OCI-LY3 (cell line): ENCODE data around the gene KDM7A.
A peak's percentile ranks its signal among the peaks of the same experiment; 100 is the strongest.

Experiments used
- H2AFZ ChIP-seq: fragments of 200-600, 300-600 bp; shearing (Covaris generic); 2 replicates; pipeline ENCODE4 v1.6.0; 2014; ENCODE audit warnings: antibody characterized with exemption, low read depth, low read length
- H3K27ac ChIP-seq: fragments of 200-600, 300-600 bp; sonication (generic); 2 replicates; pipeline ENCODE4 v1.5.1; 2014; ENCODE audit warnings: mild to moderate bottlenecking, low read length, moderate library complexity, mixed read lengths
- H3K27me3 ChIP-seq: fragments of 200-600, 300-600 bp; sonication (generic); 2 replicates; pipeline ENCODE4 v1.6.1; 2014; ENCODE audit warnings: low read depth, low read length, mixed read lengths
- H3K36me3 ChIP-seq: fragments of 200-600, 300-600 bp; sonication (generic); replicated peaks from 2 replicates; pipeline ENCODE3; 2014; ENCODE audit warnings: low read depth, low read length, mixed read lengths
- H3K4me1 ChIP-seq: fragments of 300-600, 200-600 bp; sonication (generic); 2 replicates; pipeline ENCODE4 v1.6.1; 2014; ENCODE audit warnings: low read length, mixed read lengths
- H3K4me2 ChIP-seq: fragments of 200-600, 300-600 bp; sonication (generic); 2 replicates; pipeline ENCODE4 v1.6.1; 2014; ENCODE audit warnings: low read length, mixed read lengths
- H3K4me3 ChIP-seq: fragments of 300-600, 200-600 bp; sonication (generic); 2 replicates; pipeline ENCODE4 v1.5.1; 2014; ENCODE audit warnings: antibody characterized with exemption, mild to moderate bottlenecking, low read length, moderate library complexity
- H3K79me2 ChIP-seq: fragments of 300-600, 200-600 bp; shearing (Covaris generic); 2 replicates; pipeline ENCODE4 v1.6.1; 2014; ENCODE audit warnings: mild to moderate bottlenecking, low read length, mixed read lengths
- H3K9ac ChIP-seq: fragments of 300-600, 200-600 bp; shearing (Covaris generic); 2 replicates; pipeline ENCODE4 v1.6.0; 2014; ENCODE audit warnings: mild to moderate bottlenecking, low read length, moderate library complexity
- H3K9me3 ChIP-seq: fragments of 200-600, 300-600 bp; shearing (Covaris generic); 2 replicates; pipeline ENCODE4 v1.6.1; 2014; ENCODE audit warnings: low read length, mixed read lengths; ENCODE audit not compliant: insufficient read depth
- H4K20me1 ChIP-seq: fragments of 200-600, 300-600 bp; sonication (generic); 2 replicates; pipeline ENCODE4 v1.6.1; 2016; ENCODE audit warnings: low read length, mixed read lengths; ENCODE audit not compliant: insufficient read depth
- CTCF ChIP-seq: fragments of 200-600, 300-600 bp; sonication (generic); IDR thresholded peaks from 2 replicates; pipeline ENCODE4 v1.5.1; 2014; ENCODE audit warnings: antibody characterized with exemption, low read length, low read depth
- EZH2phosphoT487 ChIP-seq: fragments of 200-600 bp; shearing (Covaris generic); IDR thresholded peaks from 2 replicates; pipeline ENCODE4 v1.6.1; 2018; ENCODE audit warnings: antibody characterized with exemption, mixed run types, low read depth

Gene KDM7A

DNA sequence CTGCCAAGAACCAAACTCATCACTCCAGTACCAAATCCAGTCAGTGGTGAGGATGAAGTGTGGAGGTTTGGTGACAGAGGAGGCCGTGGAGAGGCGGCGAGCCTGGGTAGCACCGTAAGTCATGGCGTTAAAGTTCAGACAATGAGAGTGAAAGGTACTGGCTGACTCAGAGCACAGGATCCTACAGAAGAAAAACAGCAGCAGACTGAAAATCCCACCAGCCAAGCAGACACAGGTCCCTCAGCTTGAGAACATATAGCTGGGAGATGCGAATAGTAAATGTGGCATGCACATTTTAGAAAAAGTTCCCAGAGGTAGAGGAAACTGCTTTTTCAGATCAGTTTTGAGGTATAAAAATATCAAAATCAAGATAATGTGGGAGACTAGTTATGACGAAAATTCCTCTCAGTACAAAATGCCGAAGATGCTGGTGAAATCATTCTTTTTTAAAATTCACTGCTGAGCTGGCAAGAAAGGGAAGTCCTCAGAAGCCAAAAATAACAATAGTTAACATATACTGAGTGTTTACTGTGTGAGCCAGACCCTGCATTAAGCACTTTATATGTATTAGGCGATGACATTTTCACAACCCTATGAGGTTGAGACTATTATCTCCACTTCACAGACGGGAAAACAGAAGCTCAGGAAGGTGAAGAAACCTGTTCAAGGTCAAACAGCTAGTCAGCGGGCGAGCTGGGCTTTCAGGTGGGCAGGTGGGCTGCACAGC lies 135.0 kb downstream of the KDM7A start:
- Histone ChIP-seq H3K9ac (no peak overlapping the region), H3K4me1 (no peaks in the 10 kb centered on the region), H3K4me2 (no peak overlapping the region), H4K20me1 (no peaks in the 10 kb centered on the region), H2AFZ (no peak overlapping the region), H3K4me3 (no peak overlapping the region), H3K36me3 (no peaks in the 10 kb centered on the region), H3K27me3 (no peaks in the 10 kb centered on the region), H3K9me3 (no peaks in the 10 kb centered on the region), H3K27ac (no peak overlapping the region), H3K79me2 (no peaks in the 10 kb centered on the region)
- TF ChIP-seq CTCF (no peak), EZH2phosphoT487 (no peak)

GRCh38 chr7:140039896-140040295 lies 136.9 kb downstream of the KDM7A start:
- H3K4me1 ChIP-seq: peaks cover 8% of the 10 kb centered on the region
- no peak overlapping the region for H2AFZ ChIP-seq
- no peaks in the 10 kb centered on the region for H4K20me1 ChIP-seq
- no peak overlapping the region for H3K4me3 ChIP-seq
- no peak overlapping the region for H3K9ac ChIP-seq
- TF ChIP-seq EZH2phosphoT487 (no peak), CTCF (no peak)
- H3K27me3 ChIP-seq: peaks cover 7% of the 10 kb centered on the region; the same call in 1 of the 2 replicates
- no peak overlapping the region for H3K27ac ChIP-seq
- no peaks in the 10 kb centered on the region for H3K79me2 ChIP-seq
- no peaks in the 10 kb centered on the region for H3K9me3 ChIP-seq
- H3K4me2 ChIP-seq: no peak overlapping the region
- H3K36me3 ChIP-seq: no peaks in the 10 kb centered on the region

DNA sequence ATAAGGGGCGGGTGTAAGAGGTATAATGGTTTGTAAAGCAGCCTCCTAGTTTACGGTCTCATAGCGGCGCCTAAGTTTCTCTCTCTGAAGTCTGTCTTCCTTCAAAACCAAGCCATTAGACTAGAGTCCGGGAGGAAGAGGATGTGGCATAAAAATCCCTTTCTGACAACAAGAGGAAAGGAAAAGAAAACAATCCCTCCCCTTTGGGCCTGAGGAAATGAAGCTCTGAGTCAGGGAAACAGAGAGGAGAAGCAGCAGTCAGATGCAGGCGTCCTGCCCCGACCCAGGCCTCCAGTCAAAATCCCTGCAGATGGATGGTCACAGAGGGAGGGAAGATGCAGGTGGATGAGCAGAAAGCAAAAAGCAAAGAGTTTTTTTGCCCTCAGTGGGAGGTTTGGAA lies 137.7 kb downstream of the KDM7A start:
- Histone ChIP-seq H3K27me3 (peaks cover 7% of the 10 kb centered on the region; the same call in 1 of the 2 replicates), H3K27ac (no peak overlapping the region), H3K79me2 (no peaks in the 10 kb centered on the region), H3K4me1 (peaks cover 8% of the 10 kb centered on the region), H3K36me3 (no peaks in the 10 kb centered on the region), H3K9me3 (no peaks in the 10 kb centered on the region), H3K4me2 (no peak overlapping the region), H2AFZ (no peak overlapping the region), H3K9ac (no peak overlapping the region), H3K4me3 (no peak overlapping the region), H4K20me1 (no peaks in the 10 kb centered on the region)
- TF ChIP-seq CTCF: no peak
- no peak for TF ChIP-seq EZH2phosphoT487

DNA sequence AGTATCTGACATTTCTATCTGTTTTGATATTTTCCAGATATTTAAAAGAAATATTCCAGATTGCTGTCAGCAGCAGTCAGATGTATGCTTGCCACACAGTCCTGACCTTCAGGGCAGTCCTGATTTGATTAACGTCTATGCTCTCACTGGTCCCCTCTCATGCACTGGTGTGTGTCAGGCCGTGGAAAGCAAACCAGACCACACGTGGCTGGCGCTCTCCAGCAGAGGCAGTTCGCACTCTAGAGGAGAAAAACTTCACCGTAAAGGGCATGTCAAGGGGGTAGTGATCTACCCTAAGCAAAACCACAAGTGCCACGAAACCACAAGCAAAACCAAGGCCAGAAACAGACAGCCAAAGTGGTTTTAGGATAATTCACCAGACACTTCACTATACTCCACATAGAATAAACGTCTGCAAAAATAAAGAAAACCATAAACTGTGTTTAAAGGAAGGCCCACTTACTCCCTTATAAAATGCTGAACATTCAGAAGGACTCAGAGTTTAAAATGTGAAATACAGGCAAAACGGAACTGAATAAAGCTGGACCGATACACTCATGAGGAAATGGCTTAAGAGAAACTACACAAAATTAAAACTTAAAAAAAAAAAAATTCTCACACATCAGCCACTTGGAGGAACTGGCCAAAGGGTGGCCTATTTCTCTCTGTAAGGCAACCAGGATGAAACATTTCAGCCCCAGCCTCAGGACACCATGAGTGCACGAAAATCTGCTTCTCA lies 140.4 kb downstream of the KDM7A start:
- Histone ChIP-seq H3K9ac (no peak overlapping the region), H3K36me3 (no peaks in the 10 kb centered on the region), H3K4me1 (peaks cover 8% of the 10 kb centered on the region), H3K4me3 (no peak overlapping the region), H3K79me2 (no peaks in the 10 kb centered on the region), H3K4me2 (peak overlapping the region; percentile 12; the same call in 1 of the 2 replicates), H3K27me3 (peaks cover 7% of the 10 kb centered on the region; the same call in 1 of the 2 replicates), H2AFZ (no peak overlapping the region), H3K9me3 (no peaks in the 10 kb centered on the region), H4K20me1 (no peaks in the 10 kb centered on the region), H3K27ac (no peak overlapping the region)
- TF ChIP-seq CTCF: no peak
- no peak for TF ChIP-seq EZH2phosphoT487
